Esophagus squamous epithelium (tissue), 4 donors: ENCODE data around the gene ASTN2.

Experiments
- CTCF ChIP-seq, 6 experiments: fragments of 450-650 bp in 4 of 6; fragments of 200-600 bp in 2 of 6; sonication (generic) in 2 of 6; IDR thresholded peaks; one replicate each; pipeline ENCODE4 v1.5.1; 2016 to 2019; ENCODE audit warnings: antibody characterized with exemption in 6 of 6, mild to moderate bottlenecking in 4 of 6, moderate library complexity in 4 of 6
- POLR2A ChIP-seq, 4 donors: fragments of 450-650 bp; IDR thresholded peaks; one replicate each; pipeline ENCODE4 v1.6.1; 2017; ENCODE audit warnings: antibody characterized with exemption in 4 of 4, mild to moderate bottlenecking in 4 of 4, moderate library complexity in 3 of 4

- TF ChIP-seq CTCF (IDR thresholded peaks at IDR 0.05) (no peak), POLR2A (IDR thresholded peaks at IDR 0.05) (no peak)
Measured at GRCh38 chr9:117290856-117291622, 123.8 kb downstream of the ASTN2 start.
